GM21367 (cell line): Measurements from ENCODE around the gene MZT2B.
A peak's percentile ranks its signal among the peaks of the same experiment; 100 is the strongest.
"Not testable (repeated sequence)": the region's sequence is repeated elsewhere in the genome, so short reads cannot be mapped to it uniquely, and the experiment has no call there.

ENCODE experiments used
- ATAC-seq: cut with Tn5 transposase; IDR thresholded peaks from one replicate; pipeline ENCODE4 v1.9.1; 2021; ENCODE audit not compliant: unreplicated experiment

Gene MZT2B

GRCh38 chr2:130169896-130170295 is 12.2 kb upstream of the MZT2B start:
- ATAC-seq = no peak

GRCh38 chr2:130174866-130175265 is 7.2 kb upstream of the MZT2B start:
- not testable (repeated sequence) for ATAC-seq

GRCh38 chr2:130180404-130181324 is 1.4 kb upstream of the MZT2B start:
- ATAC-seq = not testable (repeated sequence)

GRCh38 chr2:130181325-130181879 is 660 bp upstream of the MZT2B start, which contains the start of gene SMPD4:
Gene SMPD4, minus strand, starts transcription at chr2:130181602. Its CDS starts 5,010 bp downstream, at chr2:130176592.
- ATAC-seq = peak; percentile 54

- not testable (repeated sequence) for ATAC-seq
Measured at GRCh38 chr2:130182826-130183511, 907 bp downstream of the MZT2B start.

- ATAC-seq = no peak
Measured at GRCh38 chr2:130183512-130184373, 1.7 kb downstream of the MZT2B start.

- no peak for ATAC-seq
Measured at GRCh38 chr2:130185436-130185835, 3.4 kb downstream of the MZT2B start.

- no peak for ATAC-seq
Measured at GRCh38 chr2:130185896-130186295, 3.8 kb downstream of the MZT2B start.

- ATAC-seq = no peak
Measured at GRCh38 chr2:130186391-130186790, 4.3 kb downstream of the MZT2B start.

- ATAC-seq = no peak
Measured at GRCh38 chr2:130187268-130187667, 5.2 kb downstream of the MZT2B start.

- ATAC-seq = not testable (repeated sequence)
Measured at GRCh38 chr2:130187859-130188792, 6.1 kb downstream of the MZT2B start.

- not testable (repeated sequence) for ATAC-seq
Measured at GRCh38 chr2:130188958-130189357, 6.9 kb downstream of the MZT2B start.

GRCh38 chr2:130190237-130190636 is 8.2 kb downstream of the MZT2B start:
- no peak for ATAC-seq

GRCh38 chr2:130191319-130191718 is 9.3 kb downstream of the MZT2B start:
- not testable (repeated sequence) for ATAC-seq

GRCh38 chr2:130192451-130192850 is 10.4 kb downstream of the MZT2B start:
- not testable (repeated sequence) for ATAC-seq

- ATAC-seq = not testable (repeated sequence)
Measured at GRCh38 chr2:130193824-130194223, 11.8 kb downstream of the MZT2B start.

GRCh38 chr2:130195089-130195635 is 13.1 kb downstream of the MZT2B start:
- ATAC-seq = not testable (repeated sequence)

- not testable (repeated sequence) for ATAC-seq
Measured at GRCh38 chr2:130196052-130196451, 14.0 kb downstream of the MZT2B start.

- no peak for ATAC-seq
Measured at GRCh38 chr2:130198343-130198742, 16.3 kb downstream of the MZT2B start, which contains the start of gene TUBA3E. Gene TUBA3E, minus strand, starts transcription at chr2:130198439. Its CDS starts 79 bp downstream, at chr2:130198360.
